Measurements from ENCODE around the gene CCDC17.

DNA sequence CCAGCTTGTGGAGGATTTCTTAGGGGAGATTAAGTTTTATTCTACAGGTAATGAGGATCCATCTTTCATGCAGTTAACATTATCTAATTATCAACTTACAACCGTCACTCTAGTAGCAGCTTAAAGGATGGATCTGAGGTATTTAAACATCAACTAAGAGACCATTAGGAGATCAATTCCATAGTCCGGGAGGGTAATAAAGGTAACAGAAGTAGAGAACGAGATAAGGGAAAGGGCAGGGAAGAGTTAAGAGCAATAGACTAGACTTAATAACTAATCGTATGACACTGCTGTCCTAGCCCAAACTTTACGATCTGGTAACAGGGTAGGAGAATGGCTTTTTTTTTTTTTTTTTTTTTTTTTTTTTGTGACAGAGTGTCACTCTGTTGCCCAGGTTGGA lies 19.5 kb upstream of the CCDC17 start:
- TF ChIP-seq, protein P1, sequence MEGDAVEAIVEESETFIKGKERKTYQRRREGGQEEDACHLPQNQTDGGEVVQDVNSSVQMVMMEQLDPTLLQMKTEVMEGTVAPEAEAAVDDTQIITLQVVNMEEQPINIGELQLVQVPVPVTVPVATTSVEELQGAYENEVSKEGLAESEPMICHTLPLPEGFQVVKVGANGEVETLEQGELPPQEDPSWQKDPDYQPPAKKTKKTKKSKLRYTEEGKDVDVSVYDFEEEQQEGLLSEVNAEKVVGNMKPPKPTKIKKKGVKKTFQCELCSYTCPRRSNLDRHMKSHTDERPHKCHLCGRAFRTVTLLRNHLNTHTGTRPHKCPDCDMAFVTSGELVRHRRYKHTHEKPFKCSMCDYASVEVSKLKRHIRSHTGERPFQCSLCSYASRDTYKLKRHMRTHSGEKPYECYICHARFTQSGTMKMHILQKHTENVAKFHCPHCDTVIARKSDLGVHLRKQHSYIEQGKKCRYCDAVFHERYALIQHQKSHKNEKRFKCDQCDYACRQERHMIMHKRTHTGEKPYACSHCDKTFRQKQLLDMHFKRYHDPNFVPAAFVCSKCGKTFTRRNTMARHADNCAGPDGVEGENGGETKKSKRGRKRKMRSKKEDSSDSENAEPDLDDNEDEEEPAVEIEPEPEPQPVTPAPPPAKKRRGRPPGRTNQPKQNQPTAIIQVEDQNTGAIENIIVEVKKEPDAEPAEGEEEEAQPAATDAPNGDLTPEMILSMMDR (conservative IDR thresholded peaks at IDR 0.05): no peak
- no peak for TF ChIP-seq EZH2 (IDR thresholded peaks at IDR 0.05; ENCODE audit: low read depth)
